C4-2B (cell line): ENCODE measurements around the gene OR7C1.

ENCODE experiments used
- H3K27ac ChIP-seq: fragments of 450-650 bp; 2 replicates; pipeline ENCODE4 v1.5.1; 2017
- ZFX ChIP-seq: fragments of 450-650 bp; IDR thresholded peaks from 2 replicates; pipeline ENCODE4 v1.6.1; 2017
- TF ChIP-seq, protein P1 (sequence below): fragments of 450-650 bp; conservative IDR thresholded peaks from 2 replicates; pipeline ENCODE4 v1.5.1; 2017; ENCODE audit warnings: mild to moderate bottlenecking

OR7C1 gene

DNA sequence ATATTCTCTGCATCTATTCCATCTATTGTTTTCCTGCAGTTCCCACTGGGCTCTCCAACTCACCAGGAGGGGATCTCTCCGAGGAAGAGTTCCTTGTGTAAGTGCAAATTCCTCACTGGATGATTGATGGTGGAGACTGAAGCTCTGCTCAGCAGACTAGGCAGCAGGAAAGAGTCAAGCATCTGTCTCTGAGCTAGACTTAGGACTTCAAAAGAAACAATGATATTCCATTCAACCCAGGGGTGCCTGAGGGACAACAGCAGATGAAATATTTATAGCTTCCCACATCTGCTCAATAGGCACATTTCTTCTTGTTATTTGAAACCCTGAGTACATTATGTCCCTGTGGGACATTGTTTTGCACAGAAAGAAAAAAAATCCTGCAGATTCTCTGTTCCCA is at the start of gene OR7C1, which contains the start of gene OR7A5:
Gene OR7C1 (minus strand): TSS at position 175 of the 400 bp plus-strand sequence. CDS start 35,049 bp downstream, outside the sequence.
Gene OR7A5 (minus strand): TSS at position 175 of the 400 bp plus-strand sequence. CDS start 6,944 bp downstream, outside the sequence.
- TF ChIP-seq ZFX, result no peak
- TF ChIP-seq, protein P1, sequence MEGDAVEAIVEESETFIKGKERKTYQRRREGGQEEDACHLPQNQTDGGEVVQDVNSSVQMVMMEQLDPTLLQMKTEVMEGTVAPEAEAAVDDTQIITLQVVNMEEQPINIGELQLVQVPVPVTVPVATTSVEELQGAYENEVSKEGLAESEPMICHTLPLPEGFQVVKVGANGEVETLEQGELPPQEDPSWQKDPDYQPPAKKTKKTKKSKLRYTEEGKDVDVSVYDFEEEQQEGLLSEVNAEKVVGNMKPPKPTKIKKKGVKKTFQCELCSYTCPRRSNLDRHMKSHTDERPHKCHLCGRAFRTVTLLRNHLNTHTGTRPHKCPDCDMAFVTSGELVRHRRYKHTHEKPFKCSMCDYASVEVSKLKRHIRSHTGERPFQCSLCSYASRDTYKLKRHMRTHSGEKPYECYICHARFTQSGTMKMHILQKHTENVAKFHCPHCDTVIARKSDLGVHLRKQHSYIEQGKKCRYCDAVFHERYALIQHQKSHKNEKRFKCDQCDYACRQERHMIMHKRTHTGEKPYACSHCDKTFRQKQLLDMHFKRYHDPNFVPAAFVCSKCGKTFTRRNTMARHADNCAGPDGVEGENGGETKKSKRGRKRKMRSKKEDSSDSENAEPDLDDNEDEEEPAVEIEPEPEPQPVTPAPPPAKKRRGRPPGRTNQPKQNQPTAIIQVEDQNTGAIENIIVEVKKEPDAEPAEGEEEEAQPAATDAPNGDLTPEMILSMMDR, result no peak
- H3K27ac ChIP-seq, result no peak within 1 kb of the TSS

DNA sequence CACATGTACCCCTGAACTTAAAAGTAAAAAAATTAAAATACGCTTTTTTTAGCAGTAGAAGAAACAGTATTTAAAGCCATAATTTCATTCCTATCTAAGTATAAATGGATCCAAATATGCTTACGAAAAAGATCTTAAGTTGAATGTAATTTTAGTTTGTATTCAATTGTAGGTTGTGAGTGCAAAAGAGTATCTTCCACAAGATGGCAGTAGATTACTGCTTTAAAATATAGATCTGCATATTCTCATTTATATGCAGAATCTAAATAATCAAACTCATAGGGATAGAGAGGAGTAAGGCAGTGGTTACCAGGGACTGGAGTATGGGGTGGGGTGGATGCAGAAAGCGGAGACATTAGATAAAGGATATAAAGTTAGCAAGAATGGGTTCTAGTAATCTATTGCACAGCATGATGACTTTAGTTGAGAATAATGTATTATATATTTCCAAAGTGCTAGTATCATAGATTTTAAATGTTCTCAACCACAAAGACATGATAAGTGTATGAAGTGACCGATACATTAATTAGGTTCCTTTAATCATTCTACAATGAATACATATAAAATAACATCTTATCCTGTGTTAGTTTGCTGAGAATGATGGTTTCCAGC is 36.7 kb upstream of the OR7C1 start:
- H3K27ac ChIP-seq, result no peak overlapping the region
- TF ChIP-seq, protein P1, result peak; percentile 81
- no peak for TF ChIP-seq ZFX

DNA sequence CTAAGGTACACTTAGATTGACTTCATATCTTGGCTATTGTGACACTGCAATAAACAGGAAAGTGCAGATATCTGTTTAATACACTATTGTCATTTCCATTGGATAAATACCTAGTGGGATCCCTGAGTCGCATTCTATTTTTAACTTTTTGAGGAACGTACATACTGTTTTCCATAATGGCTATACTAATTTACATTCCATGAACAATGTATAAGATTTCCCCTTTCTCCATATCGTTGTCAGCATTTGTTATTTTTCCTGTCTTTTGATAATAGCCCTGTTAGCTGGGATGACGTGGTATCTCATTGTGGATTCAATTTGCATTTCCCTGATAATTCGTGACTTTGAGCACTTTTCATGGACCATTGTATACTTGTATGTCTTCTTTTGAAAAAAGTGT is 33.5 kb upstream of the OR7C1 start:
- TF ChIP-seq, protein P1, result no peak
- TF ChIP-seq ZFX, result no peak
- no peak overlapping the region for H3K27ac ChIP-seq

DNA sequence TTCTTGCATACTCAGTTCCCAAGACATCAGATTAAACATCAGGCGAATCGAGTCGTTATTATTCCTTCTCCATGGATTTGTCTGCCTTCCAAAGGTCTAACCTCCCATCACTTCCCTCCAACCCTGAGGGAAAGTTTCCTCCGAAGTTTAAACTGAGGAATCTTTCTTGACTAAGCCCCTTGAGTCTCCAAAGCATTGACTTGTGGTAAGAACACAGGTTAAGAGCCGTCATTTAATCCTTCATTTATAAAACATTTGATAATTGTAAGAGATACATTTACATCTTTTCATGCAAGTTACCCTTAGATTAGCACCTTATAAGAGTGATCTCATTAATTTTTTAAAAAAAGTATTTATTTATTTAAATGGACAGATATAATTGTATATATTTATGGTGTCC is 13.8 kb upstream of the OR7C1 start, which contains the start of gene OR7A10:
Gene OR7A10 (minus strand): TSS at position 101 of the 400 bp plus-strand sequence. CDS start 7,045 bp downstream, outside the sequence.
- no peak for TF ChIP-seq ZFX
- TF ChIP-seq, protein P1, result no peak

DNA sequence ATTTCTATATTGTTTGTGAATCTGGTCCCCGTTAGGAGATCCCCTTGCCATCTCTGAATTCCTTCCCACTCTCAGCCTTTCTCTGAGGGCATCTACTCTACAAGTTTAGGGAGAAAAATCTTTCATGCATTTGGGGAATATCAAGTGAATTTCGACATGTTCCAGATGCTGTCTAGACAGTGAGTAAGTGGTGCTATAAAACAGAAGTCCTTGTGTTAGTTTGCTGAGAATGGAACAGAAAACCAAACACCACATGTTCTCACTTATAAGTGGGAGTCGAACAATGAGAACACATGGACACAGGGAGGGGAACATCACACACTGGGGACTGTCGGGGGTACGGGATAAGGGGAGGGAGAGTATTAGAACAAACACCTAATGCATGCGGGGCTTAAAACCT is 8.6 kb upstream of the OR7C1 start:
- TF ChIP-seq, protein P1, result no peak
- no peak for TF ChIP-seq ZFX
- H3K27ac ChIP-seq, result no peak overlapping the region

More for the DNA sequence above, 13.8 kb upstream of the OR7C1 start, which contains the start of gene OR7A10:
- no peak within 1 kb of the TSS for H3K27ac ChIP-seq

DNA sequence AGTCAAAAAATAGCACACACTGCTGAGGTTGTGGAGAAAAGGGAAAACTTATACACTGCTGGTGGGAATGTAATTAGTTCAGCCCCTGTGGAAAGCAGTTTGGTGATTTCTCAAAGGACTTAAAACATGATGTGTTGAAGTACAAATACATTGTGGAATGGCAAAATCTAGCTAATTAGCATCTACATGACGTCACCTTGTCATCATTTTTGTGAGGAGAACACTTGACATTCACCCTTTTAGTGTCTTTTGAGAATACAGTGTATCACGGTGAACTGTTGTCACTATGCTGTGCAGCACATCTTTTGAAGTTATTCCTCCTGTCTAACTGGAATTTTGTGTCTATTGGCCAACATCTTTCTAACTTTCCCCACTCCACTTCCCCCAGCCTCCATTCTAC is 8.2 kb upstream of the OR7C1 start:
- no peak overlapping the region for H3K27ac ChIP-seq
- TF ChIP-seq, protein P1, result no peak
- TF ChIP-seq ZFX, result no peak

DNA sequence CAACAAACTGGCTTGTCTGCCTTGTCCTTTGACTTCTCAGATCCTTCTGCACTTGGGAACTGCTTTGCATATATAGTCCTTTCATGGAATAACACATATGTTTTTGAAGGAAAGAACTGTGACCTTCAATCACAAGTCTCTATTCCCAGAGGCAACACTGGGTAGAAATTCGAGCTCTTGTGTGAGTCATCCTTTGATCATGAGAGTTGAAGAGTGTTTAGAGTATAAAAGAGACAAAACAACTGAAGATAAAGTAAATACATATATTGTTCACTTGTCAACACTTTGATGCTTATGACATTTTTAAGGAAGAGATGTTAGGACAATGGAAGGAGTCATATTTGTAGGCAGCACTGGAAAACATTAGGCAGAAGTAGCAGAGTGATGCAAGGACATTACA is 5.2 kb upstream of the OR7C1 start:
- TF ChIP-seq ZFX, result no peak
- TF ChIP-seq, protein P1, result no peak

More for the DNA sequence above, 5.2 kb upstream of the OR7C1 start:
- H3K27ac ChIP-seq, result no peak overlapping the region
